ENCODE data around the gene TMEM79.

Gene TMEM79, protein sequence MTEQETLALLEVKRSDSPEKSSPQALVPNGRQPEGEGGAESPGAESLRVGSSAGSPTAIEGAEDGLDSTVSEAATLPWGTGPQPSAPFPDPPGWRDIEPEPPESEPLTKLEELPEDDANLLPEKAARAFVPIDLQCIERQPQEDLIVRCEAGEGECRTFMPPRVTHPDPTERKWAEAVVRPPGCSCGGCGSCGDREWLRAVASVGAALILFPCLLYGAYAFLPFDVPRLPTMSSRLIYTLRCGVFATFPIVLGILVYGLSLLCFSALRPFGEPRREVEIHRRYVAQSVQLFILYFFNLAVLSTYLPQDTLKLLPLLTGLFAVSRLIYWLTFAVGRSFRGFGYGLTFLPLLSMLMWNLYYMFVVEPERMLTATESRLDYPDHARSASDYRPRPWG

DNA sequence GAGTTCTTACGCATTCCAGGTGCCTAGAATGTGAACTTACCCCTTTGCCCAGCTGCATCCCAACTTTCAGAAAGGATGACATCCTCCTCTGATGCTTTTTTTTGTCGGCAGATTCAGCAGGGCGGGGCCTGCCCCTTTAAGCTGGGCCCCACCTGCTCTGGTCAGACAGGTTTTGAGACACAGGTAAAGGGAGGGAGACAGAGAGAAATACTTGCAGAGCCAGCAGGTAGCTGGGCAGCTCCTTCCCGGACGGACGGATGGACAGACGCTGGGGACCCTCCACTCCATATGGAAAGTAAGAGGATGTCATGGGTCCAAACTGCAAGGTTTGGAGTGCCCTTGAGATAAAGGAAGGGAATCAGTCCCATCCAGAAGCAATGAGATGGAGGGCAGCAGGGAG, at the start of gene TMEM79:
Gene TMEM79, plus strand, starts transcription at position 214 of the 400 bp plus-strand sequence. CDS start 902 bp downstream, outside the sequence.
- DNase-seq (ENCODE audit: low read depth) = no peak

DNA sequence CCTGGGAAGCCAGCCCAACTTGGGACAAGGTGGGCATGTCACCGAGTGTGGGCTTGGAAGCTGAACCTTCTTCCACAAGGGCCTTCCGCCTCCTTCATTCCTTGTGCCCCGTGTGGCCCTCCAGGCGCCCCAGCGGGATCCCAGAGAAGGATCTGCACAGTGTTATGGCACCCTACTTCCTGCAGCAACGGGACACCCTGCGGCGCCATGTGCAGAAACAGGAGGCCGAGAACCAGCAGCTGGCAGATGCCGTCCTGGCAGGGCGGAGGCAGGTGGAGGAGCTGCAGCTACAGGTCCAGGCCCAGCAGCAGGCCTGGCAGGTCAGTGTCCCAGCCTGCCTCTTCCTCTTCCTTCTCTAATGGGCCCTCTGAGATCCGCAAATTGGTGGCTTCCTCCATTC, 48.0 kb upstream of the TMEM79 start:
- no peak for DNase-seq (ENCODE audit: low read depth)

DNA sequence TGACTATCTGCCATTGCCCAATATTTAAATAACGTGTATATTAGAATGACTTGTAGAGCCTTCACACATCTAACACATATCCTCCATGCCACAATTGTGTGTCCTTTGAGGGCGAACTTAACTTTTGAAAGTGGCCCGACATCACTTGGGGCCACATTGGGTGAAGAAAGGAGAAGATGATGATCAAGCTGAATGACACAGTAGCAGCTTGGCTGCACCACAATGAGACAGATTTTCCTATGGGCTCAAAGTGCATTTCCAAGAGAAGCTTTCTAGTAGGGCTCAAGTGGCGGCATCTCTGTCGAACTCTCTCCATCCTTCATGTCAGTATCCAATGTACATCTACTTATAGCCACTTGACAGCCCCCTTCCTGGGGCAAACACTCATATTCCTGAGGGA, 45.9 kb upstream of the TMEM79 start:
- DNase-seq (ENCODE audit: low read depth) = no peak

DNA sequence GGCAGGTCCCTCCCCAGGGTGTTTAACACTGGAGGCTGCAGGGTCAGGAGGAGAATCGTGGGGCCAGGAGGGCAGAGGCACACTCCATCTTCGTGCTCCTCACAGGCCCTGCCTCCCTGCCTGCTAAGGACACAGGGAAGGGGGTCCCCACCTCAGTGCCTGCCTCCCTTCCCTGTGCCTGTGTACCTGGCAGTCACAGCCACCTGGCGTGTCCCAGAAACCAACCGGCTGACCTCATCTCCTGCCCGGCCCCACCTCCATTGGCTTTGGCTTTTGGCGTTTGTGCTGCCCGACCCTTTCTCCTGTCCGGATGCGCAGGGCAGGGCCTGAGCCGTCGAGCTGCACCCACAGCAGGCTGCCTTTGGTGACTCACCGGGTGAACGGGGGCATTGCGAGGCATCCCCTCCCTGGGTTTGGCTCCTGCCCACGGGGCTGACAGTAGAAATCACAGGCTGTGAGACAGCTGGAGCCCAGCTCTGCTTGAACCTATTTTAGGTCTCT, 42.8 kb upstream of the TMEM79 start:
- peak; percentile 36 for DNase-seq (ENCODE audit: low read depth)

DNA sequence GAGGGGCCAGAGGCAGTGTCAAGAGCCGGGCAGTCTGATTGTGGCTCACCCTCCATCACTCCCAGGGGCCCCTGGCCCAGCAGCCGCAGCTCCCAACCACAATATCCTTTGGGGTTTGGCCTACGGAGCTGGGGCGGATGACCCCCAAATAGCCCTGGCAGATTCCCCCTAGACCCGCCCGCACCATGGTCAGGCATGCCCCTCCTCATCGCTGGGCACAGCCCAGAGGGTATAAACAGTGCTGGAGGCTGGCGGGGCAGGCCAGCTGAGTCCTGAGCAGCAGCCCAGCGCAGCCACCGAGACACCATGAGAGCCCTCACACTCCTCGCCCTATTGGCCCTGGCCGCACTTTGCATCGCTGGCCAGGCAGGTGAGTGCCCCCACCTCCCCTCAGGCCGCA, 42.2 kb upstream of the TMEM79 start, which contains the start of gene BGLAP:
Gene BGLAP, plus strand, starts transcription at position 259 of the 400 bp plus-strand sequence. Its CDS starts 48 bp downstream, at position 307.
- DNase-seq (ENCODE audit: low read depth) = no peak

DNA sequence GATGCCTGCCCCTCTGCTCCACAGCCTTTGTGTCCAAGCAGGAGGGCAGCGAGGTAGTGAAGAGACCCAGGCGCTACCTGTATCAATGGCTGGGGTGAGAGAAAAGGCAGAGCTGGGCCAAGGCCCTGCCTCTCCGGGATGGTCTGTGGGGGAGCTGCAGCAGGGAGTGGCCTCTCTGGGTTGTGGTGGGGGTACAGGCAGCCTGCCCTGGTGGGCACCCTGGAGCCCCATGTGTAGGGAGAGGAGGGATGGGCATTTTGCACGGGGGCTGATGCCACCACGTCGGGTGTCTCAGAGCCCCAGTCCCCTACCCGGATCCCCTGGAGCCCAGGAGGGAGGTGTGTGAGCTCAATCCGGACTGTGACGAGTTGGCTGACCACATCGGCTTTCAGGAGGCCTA, 41.4 kb upstream of the TMEM79 start:
- DNase-seq (ENCODE audit: low read depth) = no peak

DNA sequence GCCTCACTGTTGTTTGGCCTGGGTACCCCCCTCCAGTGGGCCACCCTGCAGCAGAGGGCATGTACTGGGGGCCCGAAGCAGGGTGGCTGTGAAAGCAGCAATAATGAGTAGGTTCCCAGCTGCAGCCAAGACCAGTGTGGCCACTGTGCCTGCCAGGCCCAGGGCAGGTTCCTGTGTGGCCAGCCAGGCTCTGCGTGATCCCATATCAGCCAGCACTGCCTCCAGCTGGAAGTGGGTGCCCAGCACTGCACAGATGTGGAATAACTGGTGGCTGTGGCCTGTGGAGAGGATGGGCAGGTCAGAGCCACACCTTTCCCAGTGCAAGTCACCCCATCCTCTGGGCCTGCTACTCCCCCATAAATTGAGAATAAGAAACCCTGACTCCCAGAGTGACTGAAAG, 40.0 kb upstream of the TMEM79 start:
- DNase-seq (ENCODE audit: low read depth) = no peak

DNA sequence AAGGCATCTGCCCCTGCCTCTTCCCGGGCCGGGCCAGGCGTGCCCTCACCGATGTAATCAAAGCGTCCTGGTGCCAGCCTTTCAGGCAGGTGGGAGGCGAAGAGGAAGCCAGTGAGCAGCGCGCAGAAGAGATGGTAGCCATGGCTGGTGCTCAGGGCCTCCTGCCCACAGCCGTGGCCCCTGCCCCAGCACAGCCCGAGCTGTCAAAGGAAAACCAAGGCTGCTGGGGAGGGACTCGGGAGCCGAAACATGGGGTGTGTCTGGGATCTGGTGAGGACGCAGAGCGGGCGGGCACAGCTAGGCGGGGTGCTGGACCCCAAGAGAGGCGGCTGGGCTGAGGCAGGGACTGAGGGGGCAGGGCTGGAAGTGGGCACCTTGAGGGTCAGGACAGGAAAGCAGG, 39.4 kb upstream of the TMEM79 start:
- no peak for DNase-seq (ENCODE audit: low read depth)

DNA sequence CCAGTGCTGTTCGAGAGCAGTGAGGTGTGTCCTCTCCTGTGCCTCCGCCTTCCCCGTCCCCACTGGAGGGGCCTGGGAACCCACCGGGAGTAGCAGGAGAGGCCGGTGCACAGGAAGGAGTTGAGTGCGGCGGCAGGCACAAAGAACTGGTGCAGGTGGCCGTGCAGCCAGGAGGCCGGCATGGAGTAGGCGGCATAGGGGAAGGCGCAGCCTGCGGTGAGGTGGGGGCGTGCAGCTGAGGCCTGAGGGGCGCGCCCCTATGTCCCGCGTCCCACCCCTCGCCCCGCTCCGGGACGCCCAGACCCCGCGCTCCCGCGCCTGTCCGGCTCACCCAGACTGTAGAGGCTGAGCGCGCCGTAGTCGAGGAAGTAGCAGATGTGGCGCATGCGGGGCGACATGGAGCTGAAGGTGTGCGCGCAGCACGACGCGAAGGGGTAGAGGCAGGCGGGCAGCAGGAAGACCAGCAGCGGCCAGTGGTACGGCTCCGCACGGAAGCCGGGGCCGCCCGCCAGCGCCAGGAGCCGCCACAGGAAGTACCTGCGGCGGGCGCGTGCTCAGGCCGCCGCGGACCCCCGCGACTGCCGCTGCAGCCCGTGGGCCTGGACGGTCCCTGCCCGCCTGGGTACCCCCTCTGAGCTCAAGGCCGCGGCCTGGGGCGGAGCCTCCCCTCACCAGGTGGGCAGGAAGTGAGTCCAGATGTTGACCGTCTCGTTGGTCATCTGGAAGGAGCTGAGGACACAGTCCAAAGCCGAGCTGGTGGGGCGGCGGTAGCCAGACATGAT, 38.5 kb upstream of the TMEM79 start:
- DNase-seq (ENCODE audit: low read depth) = no peak

DNA sequence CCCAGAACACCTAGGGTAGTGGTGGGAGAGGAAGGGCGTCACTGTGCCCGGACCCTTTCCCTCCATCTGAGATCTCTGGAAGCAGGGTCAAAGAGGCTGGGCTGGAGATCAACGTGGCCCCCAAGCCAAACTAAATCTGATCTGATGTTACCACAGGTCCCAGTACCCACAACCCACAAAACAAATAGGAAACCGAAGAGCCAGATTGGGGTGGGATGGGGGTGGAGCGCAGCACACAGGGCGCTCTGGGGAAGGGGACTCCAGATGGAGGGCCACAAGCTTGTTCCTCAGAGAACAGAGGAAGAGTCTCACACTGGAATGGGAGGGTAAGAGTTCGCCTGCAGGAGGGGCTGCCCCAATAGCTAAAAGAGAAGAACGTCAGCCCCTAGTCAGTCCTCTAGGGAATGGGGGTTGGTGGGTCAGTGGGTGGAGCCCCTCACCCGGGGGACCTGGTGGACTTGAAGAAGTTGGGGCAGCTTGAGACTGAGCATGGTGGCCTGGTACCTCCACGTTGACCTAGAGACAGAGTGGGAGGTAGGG, 37.8 kb upstream of the TMEM79 start:
- DNase-seq (ENCODE audit: low read depth) = no peak

DNA sequence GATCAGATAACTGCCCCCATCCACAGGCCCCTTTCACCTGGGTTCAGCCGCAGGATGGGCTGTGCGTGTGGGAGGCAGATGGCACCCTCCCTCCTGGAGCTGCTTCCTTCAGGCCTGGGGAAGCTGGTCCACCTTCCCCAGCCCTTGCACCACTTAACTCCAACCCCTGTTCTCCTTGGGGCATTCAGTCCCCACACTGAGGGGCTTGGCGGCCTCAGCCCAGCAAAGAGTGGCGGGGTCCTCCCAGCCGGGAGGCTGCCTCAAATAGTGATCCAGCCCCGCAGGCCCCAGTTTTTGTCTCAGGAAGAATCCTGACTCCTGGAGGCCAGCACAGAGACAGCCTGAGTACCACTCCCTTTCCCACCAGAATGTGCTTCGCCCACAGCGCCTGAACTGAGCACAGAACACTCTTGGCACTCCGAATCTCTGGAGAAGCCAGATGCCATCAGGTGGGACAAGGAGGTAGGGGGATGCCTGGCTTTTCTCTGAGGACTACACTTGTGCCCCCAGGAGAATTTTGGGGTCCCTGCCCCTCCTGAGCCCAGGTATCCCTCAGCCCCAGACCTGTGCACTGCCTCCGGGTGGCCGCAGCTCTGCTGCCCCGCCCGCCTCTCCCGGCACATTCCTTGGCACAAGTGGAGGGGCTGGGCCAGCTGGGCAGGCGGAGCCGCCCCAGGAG, 37.2 kb upstream of the TMEM79 start:
- DNase-seq (ENCODE audit: low read depth) = no peak

DNA sequence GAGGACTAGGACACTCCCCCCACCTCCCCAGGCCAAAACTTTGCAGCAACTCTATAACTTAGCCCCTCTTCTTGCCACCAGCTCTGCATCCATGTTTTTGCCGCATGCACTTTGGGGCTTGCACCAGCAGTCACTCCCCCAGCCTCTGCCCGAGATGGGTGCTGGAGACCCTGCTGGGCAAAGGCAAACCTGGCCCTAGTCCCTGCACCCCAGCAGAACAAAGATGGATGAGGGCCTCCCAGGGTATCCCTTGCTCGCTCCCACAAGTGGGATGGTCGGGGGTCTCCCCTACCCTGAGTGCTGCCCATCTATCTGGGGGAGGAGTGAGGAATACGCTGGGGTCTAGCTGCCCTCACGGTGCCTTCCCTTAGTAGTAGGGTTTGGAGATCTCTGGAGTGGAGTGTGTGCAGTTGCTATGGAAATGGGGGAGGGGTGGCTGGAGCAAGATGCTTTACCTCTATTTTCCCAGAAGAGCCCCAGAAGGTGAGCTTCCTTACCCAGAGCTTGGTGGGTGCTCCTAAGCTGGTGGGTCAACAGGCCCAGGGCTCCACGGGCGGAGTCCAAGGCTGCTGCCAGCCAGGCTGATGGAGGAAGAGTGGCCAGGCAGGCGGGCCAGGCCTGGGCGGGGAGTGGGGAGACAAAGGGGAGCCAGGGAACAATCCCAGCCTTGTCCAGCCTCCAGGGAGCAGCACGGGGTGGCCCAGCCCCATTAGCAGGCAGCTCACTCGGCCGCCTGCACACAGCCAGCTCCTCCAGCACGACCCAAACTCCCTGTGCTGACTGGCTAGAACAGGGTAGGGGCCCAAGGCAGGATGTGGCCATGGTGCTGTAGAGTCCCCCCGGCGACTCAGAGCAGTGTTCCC, 36.4 kb upstream of the TMEM79 start, which contains the start of gene PAQR6:
Gene PAQR6, minus strand, starts transcription at position 597 of the 863 bp plus-strand sequence. CDS start 1,325 bp downstream, outside the sequence.
- no peak for DNase-seq (ENCODE audit: low read depth)

DNA sequence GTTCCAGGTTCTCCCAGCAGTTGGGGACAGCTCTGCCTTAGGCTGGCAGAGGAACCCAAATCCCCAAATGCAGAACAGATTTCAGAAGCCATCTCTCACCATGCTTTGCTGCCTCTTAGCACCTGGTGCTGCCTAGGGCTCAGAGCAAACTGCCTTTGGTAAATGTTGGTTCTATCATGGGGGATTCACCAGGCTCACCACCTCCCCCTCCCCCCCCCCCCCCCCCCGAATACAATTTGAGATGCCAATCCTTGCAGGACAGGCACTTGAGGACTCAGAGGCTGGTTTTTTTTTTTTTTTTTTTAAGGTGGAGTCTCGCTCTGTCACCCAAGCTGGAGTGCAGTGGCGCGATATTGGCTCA, 35.8 kb upstream of the TMEM79 start:
- no peak for DNase-seq (ENCODE audit: low read depth)

DNA sequence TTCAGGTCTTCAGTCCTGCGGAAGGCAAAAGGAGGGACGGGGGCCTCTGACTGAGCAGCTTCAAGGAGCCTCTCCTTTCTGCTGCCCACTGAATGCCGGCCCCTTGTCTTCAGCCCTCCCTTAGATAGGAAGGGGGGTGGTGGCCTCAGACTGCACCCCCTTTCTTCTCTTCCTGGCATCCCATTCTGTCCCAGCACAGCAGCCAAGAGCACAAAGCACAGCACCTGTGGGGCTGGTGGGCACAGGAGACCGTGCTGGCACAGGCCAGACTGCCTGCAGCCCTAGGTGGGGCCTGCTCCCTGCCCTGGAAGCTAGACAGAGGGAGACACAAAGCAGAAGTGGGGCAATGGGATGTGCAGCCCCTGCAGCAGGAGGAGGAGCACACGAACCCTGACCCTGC, 34.5 kb upstream of the TMEM79 start:
- DNase-seq (ENCODE audit: low read depth) = no peak

DNA sequence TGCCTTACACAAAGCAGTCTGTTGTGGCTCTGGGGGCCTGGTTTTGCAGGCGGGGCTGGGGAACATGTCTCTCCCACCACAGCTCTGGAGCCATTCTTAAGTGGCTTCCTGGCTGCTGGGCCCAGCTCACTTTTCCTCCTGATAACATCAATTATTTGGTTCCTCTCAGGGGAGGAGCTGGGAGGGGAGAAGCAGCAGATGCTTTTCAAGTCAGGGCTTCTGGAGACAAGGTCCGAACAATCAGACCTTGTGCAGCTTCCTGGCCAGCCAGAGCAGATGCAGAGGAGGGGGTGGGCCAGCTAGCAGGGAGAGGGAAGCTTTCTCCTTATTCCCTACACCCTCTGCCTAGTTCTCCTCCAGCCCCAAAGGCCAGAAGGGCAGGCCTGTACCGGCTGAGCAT, 32.6 kb upstream of the TMEM79 start:
- no peak for DNase-seq (ENCODE audit: low read depth)

DNA sequence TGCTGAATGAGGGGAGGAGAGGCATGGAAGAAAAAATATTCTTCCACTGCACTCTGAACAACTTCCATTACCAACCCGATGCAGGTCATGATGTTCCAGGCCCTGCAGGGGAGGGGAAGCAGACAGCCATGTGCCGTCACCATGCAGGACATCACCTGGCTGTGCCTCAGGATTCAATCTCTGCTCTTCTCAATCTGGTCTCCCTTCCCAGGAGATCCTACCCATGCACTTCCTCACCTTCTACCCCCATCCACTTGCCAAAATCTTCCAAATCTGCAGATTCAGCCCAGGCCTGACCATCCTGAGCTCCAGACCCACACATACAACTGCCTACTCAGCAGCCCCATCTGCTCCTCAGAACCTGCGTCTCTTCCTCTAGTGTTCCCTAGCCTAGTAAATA, 30.5 kb upstream of the TMEM79 start:
- DNase-seq (ENCODE audit: low read depth) = no peak

DNA sequence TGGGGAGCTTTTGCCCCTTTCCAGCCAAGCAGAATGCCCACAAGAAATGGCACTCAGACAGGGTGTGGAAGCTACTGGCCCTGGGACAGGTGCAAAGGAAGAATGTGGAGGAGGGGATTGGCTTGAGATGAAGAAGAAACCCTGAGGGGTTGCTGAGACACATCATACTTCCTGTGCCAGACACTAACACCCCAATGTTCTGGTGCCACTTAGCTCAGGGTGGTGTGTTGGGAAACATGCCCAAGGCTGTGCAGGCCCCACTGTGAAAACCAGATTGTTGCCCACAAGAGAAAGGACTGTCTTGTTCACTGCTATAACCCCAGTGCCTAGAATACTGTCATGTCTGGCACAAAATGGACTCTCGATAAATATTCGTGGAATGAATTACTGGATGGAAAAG, 26.4 kb upstream of the TMEM79 start:
- DNase-seq (ENCODE audit: low read depth) = no peak

DNA sequence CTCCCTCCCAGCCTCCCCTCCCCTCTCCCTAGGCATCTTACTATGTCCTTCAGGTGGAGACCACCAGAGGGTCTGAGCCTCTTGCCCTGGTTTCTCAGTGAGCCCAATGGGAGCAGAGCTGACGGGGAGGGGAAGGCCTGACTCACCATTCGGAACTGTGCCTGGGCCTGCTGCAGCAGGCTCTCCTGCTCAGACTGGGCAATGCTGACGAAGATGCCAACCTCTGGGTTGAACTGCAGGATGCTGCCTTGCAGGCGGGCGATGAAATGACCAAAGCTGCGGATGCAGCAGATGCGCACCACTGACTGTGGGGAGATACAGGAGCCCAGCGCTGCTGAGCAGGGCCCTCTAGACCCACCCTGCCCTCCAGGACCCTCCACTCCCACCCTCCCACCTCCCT, 25.3 kb upstream of the TMEM79 start:
- no peak for DNase-seq (ENCODE audit: low read depth)

DNA sequence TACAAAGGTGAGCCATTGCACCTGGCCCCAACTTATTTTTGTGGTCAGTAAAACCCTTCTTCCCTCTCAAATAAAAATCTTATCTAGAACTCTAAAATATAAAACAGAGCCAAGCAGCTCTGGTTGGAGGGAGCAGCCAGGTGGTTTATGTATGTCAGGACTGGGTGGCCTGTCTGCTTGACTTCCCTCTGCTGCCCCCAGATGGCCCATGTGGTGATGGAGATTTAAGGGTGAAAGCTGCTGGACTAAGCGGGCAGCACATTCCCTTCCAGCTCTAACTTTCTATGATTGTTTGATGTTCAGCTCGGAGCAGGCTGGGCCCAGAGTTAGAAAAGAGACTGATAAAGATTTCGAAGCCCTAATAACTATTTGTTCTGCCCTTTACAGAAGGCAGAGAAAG, 24.3 kb upstream of the TMEM79 start:
- DNase-seq (ENCODE audit: low read depth) = no peak

DNA sequence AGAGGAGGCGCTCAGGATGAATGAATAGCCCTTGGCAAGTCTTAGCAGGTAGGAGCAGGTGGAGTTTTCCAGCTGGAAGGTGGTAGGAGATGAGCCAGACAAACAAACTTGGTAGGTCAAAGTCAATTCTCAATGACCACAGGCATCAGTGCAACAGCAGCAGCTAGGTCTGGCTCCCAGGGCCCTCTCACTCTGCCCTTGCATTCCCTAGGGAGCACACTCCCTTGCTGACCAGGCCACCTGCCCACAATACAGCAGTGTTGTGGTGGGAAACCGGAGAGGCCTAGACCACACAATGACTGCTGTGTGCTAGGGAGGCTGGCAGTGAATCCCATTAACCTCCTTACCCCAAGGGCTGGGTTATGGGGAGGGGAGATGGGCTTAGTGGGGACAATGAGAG, 23.2 kb upstream of the TMEM79 start:
- no peak for DNase-seq (ENCODE audit: low read depth)
